ENCODE measurements around the gene KIF9.
"Not testable (repeated sequence)": the region's sequence is repeated elsewhere in the genome, so short reads cannot be mapped to it uniquely, and the experiment has no call there.

DNA sequence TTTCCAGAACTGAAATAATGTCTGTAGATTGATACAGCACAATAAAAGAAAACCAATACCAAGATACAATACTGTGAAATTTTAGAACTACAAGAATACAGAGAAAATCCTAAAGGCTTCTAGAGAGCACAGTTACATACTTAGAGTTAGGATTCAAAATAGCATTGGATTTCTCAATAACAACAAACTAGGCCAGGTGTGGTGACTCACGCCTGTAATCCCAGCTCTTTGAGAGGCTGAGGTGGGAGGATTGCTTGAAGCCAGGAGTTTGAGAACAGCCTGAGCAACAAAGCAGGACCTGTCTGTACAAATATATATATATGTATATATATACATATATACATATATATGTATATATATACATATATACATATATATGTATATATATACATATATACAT lies 33.6 kb upstream of the KIF9 start:
- TF ChIP-seq, protein P1, sequence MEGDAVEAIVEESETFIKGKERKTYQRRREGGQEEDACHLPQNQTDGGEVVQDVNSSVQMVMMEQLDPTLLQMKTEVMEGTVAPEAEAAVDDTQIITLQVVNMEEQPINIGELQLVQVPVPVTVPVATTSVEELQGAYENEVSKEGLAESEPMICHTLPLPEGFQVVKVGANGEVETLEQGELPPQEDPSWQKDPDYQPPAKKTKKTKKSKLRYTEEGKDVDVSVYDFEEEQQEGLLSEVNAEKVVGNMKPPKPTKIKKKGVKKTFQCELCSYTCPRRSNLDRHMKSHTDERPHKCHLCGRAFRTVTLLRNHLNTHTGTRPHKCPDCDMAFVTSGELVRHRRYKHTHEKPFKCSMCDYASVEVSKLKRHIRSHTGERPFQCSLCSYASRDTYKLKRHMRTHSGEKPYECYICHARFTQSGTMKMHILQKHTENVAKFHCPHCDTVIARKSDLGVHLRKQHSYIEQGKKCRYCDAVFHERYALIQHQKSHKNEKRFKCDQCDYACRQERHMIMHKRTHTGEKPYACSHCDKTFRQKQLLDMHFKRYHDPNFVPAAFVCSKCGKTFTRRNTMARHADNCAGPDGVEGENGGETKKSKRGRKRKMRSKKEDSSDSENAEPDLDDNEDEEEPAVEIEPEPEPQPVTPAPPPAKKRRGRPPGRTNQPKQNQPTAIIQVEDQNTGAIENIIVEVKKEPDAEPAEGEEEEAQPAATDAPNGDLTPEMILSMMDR (conservative IDR thresholded peaks at IDR 0.05; ENCODE audit: low read length): not testable (repeated sequence)
- TF ChIP-seq EZH2phosphoT487 (IDR thresholded peaks at IDR 0.05; ENCODE audit: borderline replicate concordance): not testable (repeated sequence)
